Measurements from ENCODE around the gene CCDC138.

GRCh38 chr2:108922141-108922915, 135.8 kb downstream of the CCDC138 start:
- TF ChIP-seq EZH2 (IDR thresholded peaks at IDR 0.05) (no peak), POLR2AphosphoS5 (IDR thresholded peaks at IDR 0.05; ENCODE audit: borderline replicate concordance, low read depth, low read length) (no peak), FOXP2 (optimal IDR thresholded peaks at IDR 0.05; ENCODE audit: control extremely low read depth, extremely low read length, insufficient read depth) (no peak)

Measured in SK-N-MC (cell line).